Measurements from ENCODE around the gene ZBTB11. TPM values are rescaled to one million over a fixed set of nuclear protein-coding genes. Genes with fewer than 3 reads are reported as not detected.

The ZBTB11 gene
- total RNA-seq, 1 experiment from 2014 or later: 14.8 TPM

- no CpG with 5 or more reads among the region's 13 CpGs for WGBS (ENCODE audit: extremely low coverage, insufficient read length, low lambda C conversion rate)
- Histone ChIP-seq H2AK5ac (ENCODE audit: insufficient read length, low read length) (no peak overlapping the region), H3K4ac (ENCODE audit: low read depth, low read length) (no peak overlapping the region), H4K5ac (ENCODE audit: insufficient read length, low read depth, low read length) (no peak overlapping the region), H3K18ac (ENCODE audit: insufficient read length, low read depth, low read length) (no peak overlapping the region), H3K4me2 (ENCODE audit: insufficient read depth, insufficient read length, low read length) (no peak overlapping the region), H3K79me1 (ENCODE audit: insufficient read depth, low read depth, low read length, poor library complexity, severe bottlenecking) (no peaks in the 10 kb centered on the region), H2BK12ac (ENCODE audit: insufficient read length, low read depth, low read length) (no peak overlapping the region), H2AFZ (ENCODE audit: low read length) (no peak overlapping the region), H3K9ac (ENCODE audit: extremely low read depth, insufficient read length, low read length) (no peak overlapping the region), H4K20me1 (ENCODE audit: control insufficient read depth, insufficient read depth, insufficient read length) (no peaks in the 10 kb centered on the region), H3K56ac (ENCODE audit: insufficient read length, low read depth, low read length) (no peak overlapping the region), H3K79me2 (ENCODE audit: insufficient read depth, low read length) (peaks cover 11% of the 10 kb centered on the region; the same call in 1 of the 2 replicates), H3K9me3 (ENCODE audit: control insufficient read depth, low read depth, low read length) (no peaks in the 10 kb centered on the region), H3K27me3 (ENCODE audit: insufficient read depth, low read length) (no peaks in the 10 kb centered on the region), H3K23me2 (ENCODE audit: insufficient read length, low read depth, low read length, poor library complexity, severe bottlenecking) (no peaks in the 10 kb centered on the region), H3K23ac (ENCODE audit: insufficient read length, low read depth, low read length) (no peak overlapping the region), H2BK15ac (ENCODE audit: low read depth, low read length) (no peak overlapping the region), H3K27ac (ENCODE audit: insufficient read length, low read depth, low read length) (no peak overlapping the region), H4K8ac (replicated peaks; ENCODE audit: insufficient read length, low read depth, low read length) (no peak overlapping the region), H2BK120ac (ENCODE audit: low read depth, low read length, poor library complexity, severe bottlenecking) (no peak overlapping the region), H2BK5ac (ENCODE audit: insufficient read length, low read length) (no peak overlapping the region), H3K14ac (ENCODE audit: insufficient read depth, low read length) (no peak overlapping the region), H4K91ac (ENCODE audit: insufficient read length, low read depth, low read length) (no peak overlapping the region), H3T11ph (ENCODE audit: low read length) (no peak overlapping the region), H2BK20ac (ENCODE audit: low read depth, low read length, poor library complexity, severe bottlenecking) (no peak overlapping the region), H3K4me1 (ENCODE audit: insufficient read depth, low read length) (no peaks in the 10 kb centered on the region)
- peak overlapping the region in 1 of 3 experiments; percentile 28; a peak in 1 of 7 replicates for H3K27ac Mint-ChIP-seq
- peaks cover 14 to 23% of the 10 kb centered on the region in 2 experiments for H3K4me1 Mint-ChIP-seq
- peaks cover 10 to 26% (median 17%) of the 10 kb centered on the region in 3 experiments for H3K36me3 Mint-ChIP-seq (ENCODE audit: insufficient read depth in 1 of 3, low read depth in 3 of 3)
- H3K4me3 Mint-ChIP-seq: peak overlapping the region; percentile 21 to 41; a peak in 3 of 5 replicates
- DNase-seq: no peak
- no peak for TF ChIP-seq CTCF (conservative IDR thresholded peaks at IDR 0.05)
- H3K27me3 Mint-ChIP-seq (ENCODE audit: low read depth): peaks cover 1% of the 10 kb centered on the region; the same call in 1 of the 2 replicates
- no peaks in the 10 kb centered on the region for H3K9me3 Mint-ChIP-seq
Observed at GRCh38 chr3:101673953-101674352, 3.0 kb downstream of the ZBTB11 start.

Measured in H9 (cell line).